SU-DHL-6 (cell line): Measurements from ENCODE around the gene ESPN.

Experiments
- CTCF ChIP-seq: fragments of 200-600 bp; sonication (generic); IDR thresholded peaks from one replicate; pipeline ENCODE4 v1.5.1; 2017; ENCODE audit warnings: antibody characterized with exemption, mild to moderate bottlenecking, low read length, moderate library complexity; ENCODE audit not compliant: insufficient read depth, poor library complexity, severe bottlenecking
- EZH2phosphoT487 ChIP-seq: fragments of 200-600 bp; sonication (generic), shearing (Covaris generic); conservative IDR thresholded peaks from 2 replicates; pipeline ENCODE4 v1.6.1; 2018; ENCODE audit warnings: mild to moderate bottlenecking, antibody characterized with exemption, low read length, moderate library complexity, mixed read lengths

- TF ChIP-seq CTCF, result no peak
- TF ChIP-seq EZH2phosphoT487, result no peak
Observed at GRCh38 chr1:6462412-6463119, 38.0 kb downstream of the ESPN start.
